H54 (cell line): ENCODE results near the gene ACTL6B.

ENCODE experiments used
- DNase-seq: peaks from one replicate; pipeline ENCODE4 v3.0.0; 2011; ENCODE audit warnings: low spot score, mixed read lengths; ENCODE audit not compliant: insufficient read length
- FAIRE-seq: peaks from 3 replicates; lab custom pipeline; 2011; peaks lifted over from hg19 to GRCh38; lab: Jason Lieb, UNC
- POLR2A ChIP-seq: IDR thresholded peaks from 2 replicates; pipeline ENCODE4 v1.6.1; 2011; ENCODE audit warnings: low read depth, mild to moderate bottlenecking, low read length

ACTL6B gene

GRCh38 chr7:100679927-100680575 lies 23.8 kb upstream of the ACTL6B start:
- no peak for TF ChIP-seq POLR2A
- DNase-seq, result no peak
- no peak for FAIRE-seq

- FAIRE-seq (no peak), DNase-seq (no peak)
- no peak for TF ChIP-seq POLR2A
Observed at GRCh38 chr7:100679129-100679926, 23.1 kb upstream of the ACTL6B start.

- TF ChIP-seq POLR2A, result no peak
- FAIRE-seq (no peak), DNase-seq (no peak)
Observed at GRCh38 chr7:100678291-100678984, 22.2 kb upstream of the ACTL6B start.

GRCh38 chr7:100677308-100678267 lies 21.3 kb upstream of the ACTL6B start:
- FAIRE-seq, result no peak
- DNase-seq, result no peak
- TF ChIP-seq POLR2A, result no peak

GRCh38 chr7:100676501-100677306 lies 20.5 kb upstream of the ACTL6B start:
- FAIRE-seq (no peak), DNase-seq (no peak)
- no peak for TF ChIP-seq POLR2A

- peak; percentile 75 for DNase-seq
Observed at GRCh38 chr7:100675581-100676350, 19.5 kb upstream of the ACTL6B start.

GRCh38 chr7:100675105-100675451 lies 18.8 kb upstream of the ACTL6B start:
- FAIRE-seq, result no peak
- no peak for DNase-seq
- TF ChIP-seq POLR2A, result no peak

More at GRCh38 chr7:100675581-100676350, 19.5 kb upstream of the ACTL6B start:
- no peak for FAIRE-seq
- TF ChIP-seq POLR2A, result no peak

- no peak for DNase-seq
- no peak for TF ChIP-seq POLR2A
- no peak for FAIRE-seq
Observed at GRCh38 chr7:100674411-100675104, 18.3 kb upstream of the ACTL6B start.

GRCh38 chr7:100673942-100674410 lies 17.7 kb upstream of the ACTL6B start:
- FAIRE-seq (no peak), DNase-seq (no peak)
- 0 out of 2 replicates have a peak, but pooled peaks have one; percentile 12 for TF ChIP-seq POLR2A

GRCh38 chr7:100673302-100673941 lies 17.2 kb upstream of the ACTL6B start, which contains the start of gene GNB2:
Gene GNB2, plus strand, starts transcription at chr7:100673740. Its CDS starts 2,526 bp downstream, at chr7:100676266.
- FAIRE-seq (peak; percentile 48), DNase-seq (peak; percentile 95)
- TF ChIP-seq POLR2A, result 0 out of 2 replicates have a peak, but pooled peaks have one; percentile 19
